ENCODE measurements around the gene NSUN3.
"Not testable (repeated sequence)": the region's sequence is repeated elsewhere in the genome, so short reads cannot be mapped to it uniquely, and the experiment has no call there.

NSUN3 gene

DNA sequence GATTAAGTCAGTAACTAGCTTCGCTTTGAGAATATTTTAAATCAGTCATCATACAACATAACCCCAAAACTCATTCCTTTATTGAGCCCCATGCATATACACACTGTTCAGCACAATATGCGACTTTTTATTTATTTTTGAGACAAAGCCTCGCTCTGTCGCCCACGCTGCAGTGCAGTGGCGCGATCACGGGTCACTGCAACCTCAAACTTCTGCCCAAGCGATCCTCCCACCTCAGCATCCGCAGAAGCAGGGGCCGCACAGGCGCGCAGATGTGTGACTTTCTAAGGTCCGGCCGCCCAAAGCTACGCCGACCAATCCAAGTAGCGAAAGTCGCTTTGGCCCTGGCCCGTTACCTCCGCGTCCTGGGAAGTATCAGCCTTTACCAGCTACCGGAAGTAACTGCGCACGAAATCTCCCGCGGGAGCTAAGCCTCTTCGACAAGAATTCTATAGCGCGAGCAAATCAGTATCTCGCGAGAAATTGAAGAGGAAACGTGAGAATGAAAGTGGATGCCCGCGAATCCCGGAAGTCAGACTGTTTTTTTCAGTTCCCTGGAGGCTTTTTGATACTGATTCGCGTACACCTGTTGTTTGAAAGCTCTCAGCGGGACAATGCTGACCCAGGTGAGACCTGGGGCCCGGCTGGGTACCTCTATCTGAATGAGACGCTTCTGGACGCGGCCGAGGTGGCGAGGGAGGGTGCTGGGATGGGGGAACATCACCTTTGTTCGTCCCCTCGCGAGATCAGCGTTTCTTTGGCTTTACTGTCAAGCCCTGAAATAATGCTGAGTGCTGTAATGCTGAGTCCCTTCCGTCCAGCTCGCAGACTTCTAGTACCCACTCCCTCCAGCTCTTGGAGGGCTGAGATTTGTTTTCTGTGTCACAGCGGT is at the start of gene NSUN3, which contains the start of gene DHFR2:
Gene NSUN3 (plus strand): TSS at position 549 of the 892 bp plus-strand sequence. CDS start 66 bp downstream, at position 615.
Gene DHFR2 (minus strand): TSS at position 404 of the 892 bp plus-strand sequence. CDS start 1,405 bp downstream, outside the sequence.
- Histone ChIP-seq H3K27ac (ENCODE audit: low read depth, low read length) (peak within 1 kb of the TSS; percentile 93), H3K9ac (ENCODE audit: low read length) (peak within 1 kb of the TSS; percentile 74), H3K9me3 (ENCODE audit: low read length) (no peaks in the 10 kb centered on the region), H3K27me3 (ENCODE audit: control insufficient read depth in 1 of 2, insufficient read depth in 2 of 2, low read length in 2 of 2) (no peaks in the 10 kb centered on the region), H3K4me3 (ENCODE audit: low read depth in 1 of 2, low read length in 2 of 2) (peak within 1 kb of the TSS; percentile 35 to 93), H3K4me1 (ENCODE audit: insufficient read depth, low read length) (peaks cover 9% of the 10 kb centered on the region), H3K36me3 (ENCODE audit: insufficient read depth, low read length) (peaks cover 13% of the 10 kb centered on the region)

GRCh38 chr3:94015025-94015424 is 47.8 kb upstream of the NSUN3 start:
- Histone ChIP-seq H3K27me3 (ENCODE audit: control insufficient read depth in 1 of 2, insufficient read depth in 2 of 2, low read length in 2 of 2) (no peaks in the 10 kb centered on the region), H3K36me3 (ENCODE audit: insufficient read depth, low read length) (no peaks in the 10 kb centered on the region), H3K27ac (ENCODE audit: low read depth, low read length) (no peak overlapping the region), H3K9me3 (ENCODE audit: low read length) (no peaks in the 10 kb centered on the region), H3K9ac (ENCODE audit: low read length) (no peak overlapping the region), H3K4me3 (ENCODE audit: low read depth in 1 of 2, low read length in 2 of 2) (no peak overlapping the region), H3K4me1 (ENCODE audit: insufficient read depth, low read length) (no peaks in the 10 kb centered on the region)

- H3K4me1 ChIP-seq (ENCODE audit: insufficient read depth, low read length): no peaks in the 10 kb centered on the region
- H3K9me3 ChIP-seq (ENCODE audit: low read length): no peaks in the 10 kb centered on the region
- H3K4me3 ChIP-seq (ENCODE audit: low read depth in 1 of 2, low read length in 2 of 2): no peak overlapping the region
- no peak overlapping the region for H3K27ac ChIP-seq (ENCODE audit: low read depth, low read length)
- H3K36me3 ChIP-seq (ENCODE audit: insufficient read depth, low read length): no peaks in the 10 kb centered on the region
- no peaks in the 10 kb centered on the region for H3K27me3 ChIP-seq (ENCODE audit: control insufficient read depth in 1 of 2, insufficient read depth in 2 of 2, low read length in 2 of 2)
- no peak overlapping the region for H3K9ac ChIP-seq (ENCODE audit: low read length)
These were observed 43.2 kb upstream of the NSUN3 start for GRCh38 chr3:94019659-94020058.

DNA sequence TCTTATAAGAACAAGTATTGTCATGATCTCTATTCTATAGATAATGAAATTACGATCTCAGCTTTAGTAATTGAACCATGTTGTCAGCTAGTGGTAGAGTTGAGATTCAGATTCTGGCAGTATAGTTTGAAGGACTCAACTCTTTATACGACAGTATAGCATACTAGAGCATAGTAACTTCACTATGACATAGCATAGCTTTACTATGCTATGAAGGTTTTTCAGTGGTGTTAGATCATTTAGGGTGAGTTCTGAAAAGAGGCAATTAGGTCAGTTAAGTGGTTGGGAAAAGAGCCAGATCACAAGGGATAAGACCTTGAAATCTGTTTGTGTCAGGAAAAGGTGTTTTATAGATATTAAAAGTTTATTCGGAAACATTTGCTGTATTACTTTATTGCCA is 42.6 kb upstream of the NSUN3 start:
- no peak overlapping the region for H3K27ac ChIP-seq (ENCODE audit: low read depth, low read length)
- no peaks in the 10 kb centered on the region for H3K27me3 ChIP-seq (ENCODE audit: control insufficient read depth in 1 of 2, insufficient read depth in 2 of 2, low read length in 2 of 2)
- H3K4me3 ChIP-seq (ENCODE audit: low read depth in 1 of 2, low read length in 2 of 2): no peak overlapping the region
- H3K9ac ChIP-seq (ENCODE audit: low read length): no peak overlapping the region
- no peaks in the 10 kb centered on the region for H3K36me3 ChIP-seq (ENCODE audit: insufficient read depth, low read length)
- no peaks in the 10 kb centered on the region for H3K4me1 ChIP-seq (ENCODE audit: insufficient read depth, low read length)
- H3K9me3 ChIP-seq (ENCODE audit: low read length): no peaks in the 10 kb centered on the region

- Histone ChIP-seq H3K27me3 (ENCODE audit: control insufficient read depth in 1 of 2, insufficient read depth in 2 of 2, low read length in 2 of 2) (no peaks in the 10 kb centered on the region), H3K9me3 (ENCODE audit: low read length) (no peaks in the 10 kb centered on the region), H3K9ac (ENCODE audit: low read length) (no peak overlapping the region), H3K36me3 (ENCODE audit: insufficient read depth, low read length) (no peaks in the 10 kb centered on the region), H3K4me3 (ENCODE audit: low read depth in 1 of 2, low read length in 2 of 2) (no peak overlapping the region), H3K4me1 (ENCODE audit: insufficient read depth, low read length) (no peaks in the 10 kb centered on the region), H3K27ac (ENCODE audit: low read depth, low read length) (no peak overlapping the region)
These were observed 38.5 kb upstream of the NSUN3 start for GRCh38 chr3:94024385-94024784.

DNA sequence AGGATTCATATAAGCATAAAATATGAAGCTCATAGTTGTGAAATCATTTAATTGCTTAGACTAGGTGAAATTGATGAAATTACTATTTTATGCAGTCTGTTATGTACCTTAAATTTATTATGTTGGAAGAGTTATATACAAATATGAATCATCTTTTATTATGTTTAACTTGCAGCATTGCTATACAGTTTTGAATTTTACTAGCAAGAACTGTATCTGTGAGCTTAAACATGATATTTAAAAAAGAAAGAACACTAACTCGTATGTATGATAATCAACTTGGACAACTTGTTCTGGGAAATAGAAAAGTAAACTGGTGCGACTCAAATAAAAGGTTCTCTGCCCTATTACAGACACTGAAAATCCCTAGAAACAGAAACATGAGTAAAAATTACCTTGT is 36.2 kb upstream of the NSUN3 start:
- Histone ChIP-seq H3K4me3 (ENCODE audit: low read depth in 1 of 2, low read length in 2 of 2) (no peak overlapping the region), H3K4me1 (ENCODE audit: insufficient read depth, low read length) (no peaks in the 10 kb centered on the region), H3K36me3 (ENCODE audit: insufficient read depth, low read length) (no peaks in the 10 kb centered on the region), H3K9ac (ENCODE audit: low read length) (no peak overlapping the region), H3K27me3 (ENCODE audit: control insufficient read depth in 1 of 2, insufficient read depth in 2 of 2, low read length in 2 of 2) (no peaks in the 10 kb centered on the region), H3K27ac (ENCODE audit: low read depth, low read length) (no peak overlapping the region), H3K9me3 (ENCODE audit: low read length) (no peaks in the 10 kb centered on the region)

DNA sequence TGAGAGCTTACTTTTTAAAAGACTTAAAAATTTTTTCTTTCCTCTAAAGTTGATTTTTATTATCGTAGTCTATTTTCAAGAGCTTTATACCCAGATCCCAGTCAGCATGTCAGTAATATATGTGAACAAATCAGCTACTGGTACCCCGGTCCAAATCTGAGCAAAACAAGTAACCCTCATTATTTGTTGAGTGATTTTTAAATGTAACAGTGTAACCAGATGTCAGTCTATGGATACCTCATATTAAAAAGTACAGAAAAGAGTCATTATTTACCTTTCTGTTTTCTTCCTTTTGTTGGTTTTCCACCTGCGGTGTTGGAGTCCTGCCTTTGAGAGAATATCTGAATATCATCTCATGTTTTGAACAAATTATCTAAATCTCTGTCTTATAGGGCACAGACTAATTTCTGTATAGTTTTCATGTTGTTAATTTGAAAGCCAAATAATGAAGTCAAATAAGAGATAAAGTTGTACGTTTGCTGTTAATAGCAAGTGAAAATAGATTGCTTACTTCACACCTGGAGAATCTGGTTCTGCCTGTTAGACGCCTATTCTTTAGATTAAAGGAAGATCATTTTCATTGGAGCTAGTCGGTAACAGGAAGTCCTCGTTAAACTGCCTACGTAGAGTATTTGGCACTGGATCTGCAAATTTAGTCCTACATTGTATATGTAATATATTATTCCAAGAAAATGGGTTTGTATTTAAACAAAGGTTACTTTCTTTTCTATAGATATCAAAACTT is 34.6 kb upstream of the NSUN3 start, which contains the start of gene STX19:
Gene STX19 (minus strand): TSS at position 505 of the 745 bp plus-strand sequence. CDS start 13,328 bp downstream, outside the sequence.
- Histone ChIP-seq H3K27me3 (ENCODE audit: control insufficient read depth in 1 of 2, insufficient read depth in 2 of 2, low read length in 2 of 2) (no peaks in the 10 kb centered on the region), H3K36me3 (ENCODE audit: insufficient read depth, low read length) (no peaks in the 10 kb centered on the region), H3K9me3 (ENCODE audit: low read length) (no peaks in the 10 kb centered on the region), H3K4me1 (ENCODE audit: insufficient read depth, low read length) (no peaks in the 10 kb centered on the region), H3K27ac (ENCODE audit: low read depth, low read length) (no peak within 1 kb of the TSS), H3K4me3 (ENCODE audit: low read depth in 1 of 2, low read length in 2 of 2) (no peak within 1 kb of the TSS), H3K9ac (ENCODE audit: low read length) (no peak within 1 kb of the TSS)

- no peaks in the 10 kb centered on the region for H3K4me1 ChIP-seq (ENCODE audit: insufficient read depth, low read length)
- no peaks in the 10 kb centered on the region for H3K9me3 ChIP-seq (ENCODE audit: low read length)
- no peaks in the 10 kb centered on the region for H3K36me3 ChIP-seq (ENCODE audit: insufficient read depth, low read length)
- no peak overlapping the region for H3K27ac ChIP-seq (ENCODE audit: low read depth, low read length)
- no peak overlapping the region for H3K4me3 ChIP-seq (ENCODE audit: low read depth in 1 of 2, low read length in 2 of 2)
- H3K9ac ChIP-seq (ENCODE audit: low read length): no peak overlapping the region
- H3K27me3 ChIP-seq (ENCODE audit: control insufficient read depth in 1 of 2, insufficient read depth in 2 of 2, low read length in 2 of 2): no peaks in the 10 kb centered on the region
These were observed 25.9 kb upstream of the NSUN3 start for GRCh38 chr3:94036909-94037507.

DNA sequence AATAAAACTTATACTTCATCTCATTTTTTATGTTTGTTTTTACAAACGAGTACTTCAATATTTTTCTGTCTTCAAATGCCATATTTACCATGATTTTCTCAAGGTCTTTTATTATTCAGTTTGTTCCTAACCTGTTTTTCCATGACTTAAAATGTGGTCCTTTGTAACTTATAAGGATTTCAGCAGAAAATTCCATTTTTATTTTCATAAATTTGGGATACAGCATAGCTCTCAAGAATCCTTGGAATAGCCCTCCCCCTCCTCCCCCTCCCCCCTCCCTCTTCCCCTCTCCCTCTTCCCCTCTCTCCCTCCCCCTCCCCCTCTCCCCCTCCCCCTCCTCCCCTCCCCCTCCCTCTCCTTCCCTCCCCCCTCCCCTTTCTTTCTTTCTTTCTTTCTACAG is 19.6 kb upstream of the NSUN3 start:
- Histone ChIP-seq H3K4me3 (ENCODE audit: low read depth in 1 of 2, low read length in 2 of 2) (no peak overlapping the region), H3K36me3 (ENCODE audit: insufficient read depth, low read length) (no peaks in the 10 kb centered on the region), H3K27me3 (ENCODE audit: control insufficient read depth in 1 of 2, insufficient read depth in 2 of 2, low read length in 2 of 2) (no peaks in the 10 kb centered on the region), H3K4me1 (ENCODE audit: insufficient read depth, low read length) (no peaks in the 10 kb centered on the region), H3K9me3 (ENCODE audit: low read length) (no peaks in the 10 kb centered on the region), H3K27ac (ENCODE audit: low read depth, low read length) (no peak overlapping the region), H3K9ac (ENCODE audit: low read length) (no peak overlapping the region)

GRCh38 chr3:94044100-94044936 is 18.5 kb upstream of the NSUN3 start:
- H3K27me3 ChIP-seq (ENCODE audit: control insufficient read depth in 1 of 2, insufficient read depth in 2 of 2, low read length in 2 of 2); H3K9me3 ChIP-seq (ENCODE audit: low read length); H3K4me1 ChIP-seq (ENCODE audit: insufficient read depth, low read length); H3K36me3 ChIP-seq (ENCODE audit: insufficient read depth, low read length); H3K4me3 ChIP-seq (ENCODE audit: low read depth in 1 of 2, low read length in 2 of 2); H3K9ac ChIP-seq (ENCODE audit: low read length); H3K27ac ChIP-seq (ENCODE audit: low read depth, low read length): not testable (repeated sequence)
